Esophagus squamous epithelium (tissue), 5 donors: ENCODE results near the gene PTGES. TPM values are rescaled to one million over a fixed set of nuclear protein-coding genes. Genes with fewer than 3 reads are reported as not detected.
"Not testable (repeated sequence)": the region's sequence is repeated elsewhere in the genome, so short reads cannot be mapped to it uniquely, and the experiment has no call there.

Experiments used
- DNase-seq: peaks from one replicate; lab custom pipeline; 2025; lab: John Stamatoyannopoulos, UW
- H3K27ac ChIP-seq, 4 donors: fragments of 200-600 bp; sonication (generic); one replicate each; pipeline ENCODE4 v1.5.1; 2016 to 2019; ENCODE audit warnings: mild to moderate bottlenecking in 1 of 4
- H3K27me3 ChIP-seq, 4 donors: fragments of 200-600 bp; sonication (generic); 1 replicate in 3 of 4; 2 replicates in 1 of 4; pipeline versions ENCODE4 v1.5.1 to v1.6.0; 2017 to 2021; ENCODE audit warnings: antibody characterized with exemption in 1 of 4
- H3K36me3 ChIP-seq, 3 donors: fragments of 200-600 bp; sonication (generic); one replicate each; pipeline ENCODE4 v1.5.1; 2016 to 2019
- H3K4me1 ChIP-seq, 3 donors: fragments of 200-600 bp; sonication (generic); one replicate each; pipeline ENCODE4 v1.5.1; 2017 to 2019
- H3K4me3 ChIP-seq, 4 donors: fragments of 200-600 bp; sonication (generic); 1 replicate in 3 of 4; 2 replicates in 1 of 4; pipeline ENCODE4 v1.5.1; 2016 to 2019; ENCODE audit warnings: mild to moderate bottlenecking in 2 of 4, moderate library complexity in 1 of 4
- H3K9me3 ChIP-seq, 3 donors: fragments of 200-600 bp; sonication (generic); one replicate each; pipeline ENCODE4 v1.5.1; 2016 to 2019
- CTCF ChIP-seq, 6 experiments: fragments of 450-650 bp in 4 of 6; fragments of 200-600 bp in 2 of 6; sonication (generic) in 2 of 6; IDR thresholded peaks; one replicate each; pipeline ENCODE4 v1.5.1; 2016 to 2019; ENCODE audit warnings: antibody characterized with exemption in 6 of 6, mild to moderate bottlenecking in 4 of 6, moderate library complexity in 4 of 6
- POLR2A ChIP-seq, 4 donors: fragments of 450-650 bp; IDR thresholded peaks; one replicate each; pipeline ENCODE4 v1.6.1; 2017; ENCODE audit warnings: antibody characterized with exemption in 4 of 4, mild to moderate bottlenecking in 4 of 4, moderate library complexity in 3 of 4
- WGBS, 2 donors: methylation state at CpG; one replicate each; pipeline ENCODE4 v1.1.5; 2018; 5-methylcytosine and 5-hydroxymethylcytosine counted together
- intact Hi-C: fragments of 100-400 bp; cut with DNase I; formaldehyde crosslinking; loops from one replicate; pipeline ENCODE4 v1.15.0; 2022
- total RNA-seq, 4 donors: library from RNA; depleted of rRNA; stranded (reverse); fragments of >200 nt; gene quantifications; one replicate each; pipeline ENCODE4 v1.1.0, GENCODE V29; 2016
- donor health status: DM: yes; HTN: yes; CAD: no.

The PTGES gene
- total RNA-seq, 4 donors from 2014 or later = 5.6 to 31.2 (median 14.9) TPM

GRCh38 chr9:129761901-129762369, 9.1 kb upstream of the PTGES start:
- DNase-seq = no peak
- peak overlapping the region; percentile 28 to 91 (median 59) for H3K27ac ChIP-seq
- 20 to 39% methylated on average over 2 to 6 of the region's 6 CpGs for WGBS, 2 donors

GRCh38 chr9:129761293-129761900, 8.6 kb upstream of the PTGES start:
- TF ChIP-seq POLR2A (IDR thresholded peaks at IDR 0.05) (no peak), CTCF (IDR thresholded peaks at IDR 0.05) (no peak)
- H3K27me3 ChIP-seq = no peaks in the 10 kb centered on the region
- WGBS, 2 donors = 41 to 76% methylated on average over 7 to 9 of the region's 11 CpGs

More at GRCh38 chr9:129761901-129762369, 9.1 kb upstream of the PTGES start:
- Histone ChIP-seq H3K27me3 (no peaks in the 10 kb centered on the region), H3K4me3 (peak overlapping the region in 1 of 4 donors; percentile 39), H3K4me1 (peaks cover 7 to 33% (median 30%) of the 10 kb centered on the region in 3 donors), H3K9me3 (no peaks in the 10 kb centered on the region), H3K36me3 (no peaks in the 10 kb centered on the region)
- no peak for TF ChIP-seq CTCF (IDR thresholded peaks at IDR 0.05)
- TF ChIP-seq POLR2A (IDR thresholded peaks at IDR 0.05) = no peak
- intact Hi-C loops = no loop called here

DNA sequence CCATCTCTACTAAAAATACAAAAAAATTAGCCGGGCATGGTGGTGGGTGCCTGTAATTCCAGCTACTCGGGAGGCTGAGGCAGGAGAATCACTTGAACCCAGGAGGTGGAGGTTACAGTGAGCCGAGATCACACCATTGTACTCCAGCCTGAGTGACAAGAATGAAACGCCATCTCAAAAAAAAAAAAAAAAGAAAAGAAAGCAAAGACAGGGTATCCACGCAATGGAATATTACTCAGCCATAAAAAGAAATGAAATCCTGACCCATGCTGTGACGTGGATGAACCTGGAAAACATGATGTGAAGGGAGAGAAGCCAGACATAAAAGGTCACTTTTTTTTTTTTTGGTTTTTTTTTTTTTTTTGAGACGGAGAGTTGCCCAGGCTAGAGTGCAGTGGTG, 7.9 kb upstream of the PTGES start:
- H3K36me3 ChIP-seq, H3K27me3 ChIP-seq, DNase-seq, H3K4me3 ChIP-seq, H3K9me3 ChIP-seq, intact Hi-C loops: not testable (repeated sequence)
- peaks cover 9 to 36% (median 33%) of the 10 kb centered on the region in 3 donors for H3K4me1 ChIP-seq
- WGBS, 2 donors = 85 to 89% methylated on average over 7 of the region's 7 CpGs
- H3K27ac ChIP-seq = peak overlapping the region in 2 of 4 donors; percentile 69 to 91

More at GRCh38 chr9:129761293-129761900, 8.6 kb upstream of the PTGES start:
- Histone ChIP-seq H3K36me3 (no peaks in the 10 kb centered on the region), H3K4me3 (peak overlapping the region in 1 of 4 donors; percentile 39), H3K4me1 (peaks cover 9 to 36% (median 33%) of the 10 kb centered on the region in 3 donors), H3K27ac (peak overlapping the region; percentile 28 to 91 (median 59)), H3K9me3 (no peaks in the 10 kb centered on the region)
- DNase-seq = no peak
- intact Hi-C loops = no loop called here

DNA sequence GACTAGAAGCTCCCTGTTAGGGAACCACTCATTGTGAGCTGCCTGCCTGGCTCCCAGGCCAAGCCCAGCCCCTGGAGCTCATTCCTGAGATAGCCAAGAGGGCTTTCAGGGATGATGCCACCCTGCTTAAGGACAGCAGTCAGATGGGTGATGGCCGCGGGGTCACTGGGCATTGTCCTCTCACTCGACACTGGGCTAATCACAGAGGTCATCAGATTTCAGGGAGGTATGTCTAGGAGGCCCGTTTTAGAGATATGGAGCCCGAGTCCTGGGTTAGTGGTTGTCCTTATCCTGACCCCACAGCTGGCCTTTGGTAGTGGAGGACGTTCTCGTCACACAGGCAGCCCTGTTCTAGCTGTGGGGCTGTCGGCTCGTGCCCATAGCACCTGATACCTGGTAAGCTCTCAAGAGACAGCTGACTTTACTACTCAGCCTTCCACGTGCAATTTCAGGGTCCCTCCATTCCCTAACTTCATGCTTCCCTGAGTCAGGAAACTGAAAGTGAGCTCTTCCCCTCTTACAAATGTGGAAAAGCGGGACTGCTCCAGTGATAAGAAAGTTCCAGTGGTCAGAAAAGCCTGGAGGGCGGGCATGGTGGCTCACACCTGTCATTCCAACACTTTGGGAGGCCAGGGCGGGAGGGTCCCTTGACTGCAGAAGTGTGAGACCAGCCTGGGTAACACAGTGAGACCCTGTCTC, 7.1 kb upstream of the PTGES start:
- H3K9me3 ChIP-seq = no peaks in the 10 kb centered on the region
- peak overlapping the region in 1 of 4 donors; percentile 42 for H3K27ac ChIP-seq
- no peak overlapping the region for H3K4me3 ChIP-seq
- no peak for TF ChIP-seq POLR2A (IDR thresholded peaks at IDR 0.05)
- no peak for TF ChIP-seq CTCF (IDR thresholded peaks at IDR 0.05)
- no peak for DNase-seq
- WGBS, 2 donors = 79 to 84% methylated on average over 8 to 12 of the region's 13 CpGs
- H3K36me3 ChIP-seq = no peaks in the 10 kb centered on the region
- intact Hi-C loops = no loop called here
- no peaks in the 10 kb centered on the region for H3K27me3 ChIP-seq
- H3K4me1 ChIP-seq = peaks cover 9 to 36% (median 33%) of the 10 kb centered on the region in 3 donors

- H3K27ac ChIP-seq = peak overlapping the region in 1 of 4 donors; percentile 42
- TF ChIP-seq CTCF (IDR thresholded peaks at IDR 0.05) (no peak), POLR2A (IDR thresholded peaks at IDR 0.05) (no peak)
- no peak for DNase-seq
- peaks cover 9 to 36% (median 33%) of the 10 kb centered on the region in 3 donors for H3K4me1 ChIP-seq
- H3K27me3 ChIP-seq = no peaks in the 10 kb centered on the region
- no peak overlapping the region for H3K4me3 ChIP-seq
- no peaks in the 10 kb centered on the region for H3K36me3 ChIP-seq
- 84% methylated on average over 4 of the region's 4 CpGs; no CpG with 5 or more reads in 1 of the 2 donors for WGBS, 2 donors
- intact Hi-C loops = no loop called here
- no peaks in the 10 kb centered on the region for H3K9me3 ChIP-seq
These were observed 6.5 kb upstream of the PTGES start for GRCh38 chr9:129759319-129759718.
